ENCODE measurements around the gene CKS2.

DNA sequence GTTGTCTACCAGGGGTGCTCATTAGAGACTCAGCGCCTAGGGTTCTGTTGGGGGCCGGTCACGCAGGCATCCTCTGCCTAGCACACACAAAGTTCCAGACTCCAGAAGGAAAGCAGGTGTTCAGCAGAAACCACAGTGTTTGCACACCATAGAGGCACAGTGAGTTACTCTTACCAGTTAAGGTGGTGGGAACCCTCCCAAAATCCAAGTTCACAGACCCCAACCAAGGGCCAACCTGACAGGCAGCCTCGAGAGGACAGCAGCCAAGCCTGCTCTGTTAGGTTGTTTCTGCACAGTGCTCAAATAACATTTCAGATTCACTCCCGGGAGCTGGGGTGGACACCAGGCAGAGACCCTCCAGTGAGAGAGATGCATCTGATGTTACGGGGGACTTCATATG, 43.5 kb downstream of the CKS2 start:
- TF ChIP-seq, protein P1, sequence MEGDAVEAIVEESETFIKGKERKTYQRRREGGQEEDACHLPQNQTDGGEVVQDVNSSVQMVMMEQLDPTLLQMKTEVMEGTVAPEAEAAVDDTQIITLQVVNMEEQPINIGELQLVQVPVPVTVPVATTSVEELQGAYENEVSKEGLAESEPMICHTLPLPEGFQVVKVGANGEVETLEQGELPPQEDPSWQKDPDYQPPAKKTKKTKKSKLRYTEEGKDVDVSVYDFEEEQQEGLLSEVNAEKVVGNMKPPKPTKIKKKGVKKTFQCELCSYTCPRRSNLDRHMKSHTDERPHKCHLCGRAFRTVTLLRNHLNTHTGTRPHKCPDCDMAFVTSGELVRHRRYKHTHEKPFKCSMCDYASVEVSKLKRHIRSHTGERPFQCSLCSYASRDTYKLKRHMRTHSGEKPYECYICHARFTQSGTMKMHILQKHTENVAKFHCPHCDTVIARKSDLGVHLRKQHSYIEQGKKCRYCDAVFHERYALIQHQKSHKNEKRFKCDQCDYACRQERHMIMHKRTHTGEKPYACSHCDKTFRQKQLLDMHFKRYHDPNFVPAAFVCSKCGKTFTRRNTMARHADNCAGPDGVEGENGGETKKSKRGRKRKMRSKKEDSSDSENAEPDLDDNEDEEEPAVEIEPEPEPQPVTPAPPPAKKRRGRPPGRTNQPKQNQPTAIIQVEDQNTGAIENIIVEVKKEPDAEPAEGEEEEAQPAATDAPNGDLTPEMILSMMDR (IDR thresholded peaks at IDR 0.05) = no peak
- TF ChIP-seq POLR2AphosphoS5 (IDR thresholded peaks at IDR 0.05; ENCODE audit: low read depth, low read length) (no peak), SIN3A (IDR thresholded peaks at IDR 0.05; ENCODE audit: borderline replicate concordance, insufficient read depth, low read depth, low read length) (no peak), TCF7L2 (IDR thresholded peaks at IDR 0.05; ENCODE audit: low read depth, low read length) (no peak)
- TF ChIP-seq, protein P2, sequence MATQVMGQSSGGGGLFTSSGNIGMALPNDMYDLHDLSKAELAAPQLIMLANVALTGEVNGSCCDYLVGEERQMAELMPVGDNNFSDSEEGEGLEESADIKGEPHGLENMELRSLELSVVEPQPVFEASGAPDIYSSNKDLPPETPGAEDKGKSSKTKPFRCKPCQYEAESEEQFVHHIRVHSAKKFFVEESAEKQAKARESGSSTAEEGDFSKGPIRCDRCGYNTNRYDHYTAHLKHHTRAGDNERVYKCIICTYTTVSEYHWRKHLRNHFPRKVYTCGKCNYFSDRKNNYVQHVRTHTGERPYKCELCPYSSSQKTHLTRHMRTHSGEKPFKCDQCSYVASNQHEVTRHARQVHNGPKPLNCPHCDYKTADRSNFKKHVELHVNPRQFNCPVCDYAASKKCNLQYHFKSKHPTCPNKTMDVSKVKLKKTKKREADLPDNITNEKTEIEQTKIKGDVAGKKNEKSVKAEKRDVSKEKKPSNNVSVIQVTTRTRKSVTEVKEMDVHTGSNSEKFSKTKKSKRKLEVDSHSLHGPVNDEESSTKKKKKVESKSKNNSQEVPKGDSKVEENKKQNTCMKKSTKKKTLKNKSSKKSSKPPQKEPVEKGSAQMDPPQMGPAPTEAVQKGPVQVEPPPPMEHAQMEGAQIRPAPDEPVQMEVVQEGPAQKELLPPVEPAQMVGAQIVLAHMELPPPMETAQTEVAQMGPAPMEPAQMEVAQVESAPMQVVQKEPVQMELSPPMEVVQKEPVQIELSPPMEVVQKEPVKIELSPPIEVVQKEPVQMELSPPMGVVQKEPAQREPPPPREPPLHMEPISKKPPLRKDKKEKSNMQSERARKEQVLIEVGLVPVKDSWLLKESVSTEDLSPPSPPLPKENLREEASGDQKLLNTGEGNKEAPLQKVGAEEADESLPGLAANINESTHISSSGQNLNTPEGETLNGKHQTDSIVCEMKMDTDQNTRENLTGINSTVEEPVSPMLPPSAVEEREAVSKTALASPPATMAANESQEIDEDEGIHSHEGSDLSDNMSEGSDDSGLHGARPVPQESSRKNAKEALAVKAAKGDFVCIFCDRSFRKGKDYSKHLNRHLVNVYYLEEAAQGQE (IDR thresholded peaks at IDR 0.05; ENCODE audit: insufficient read depth in 1 of 2, low read depth in 2 of 2, low read length in 1 of 2) = no peak
